Stimulated activated CD4-positive, alpha-beta T cell treated with anti-CD3 and anti-CD28 coated beads, Interleukin-15, amount 100 ng/mL, for 1 hour (primary cell): ENCODE measurements around the gene SCN1B.
"Not testable (repeated sequence)": the region's sequence is repeated elsewhere in the genome, so short reads cannot be mapped to it uniquely, and the experiment has no call there.

Experiments
- DNase-seq, 2 donors: peaks; one replicate each; pipeline ENCODE4 v3.0.0-alpha.2; 2020; ENCODE audit warnings: low read depth in 1 of 2, low spot score in 1 of 2

SCN1B gene

GRCh38 chr19:35030257-35031071 is at the start of gene SCN1B:
Gene SCN1B (plus strand): TSS chr19:35030470. CDS start chr19:35030821, 351 bp downstream.
- peak; percentile 30 to 58 for DNase-seq

- no peak for DNase-seq
Observed at GRCh38 chr19:34982275-34982674, 48.0 kb upstream of the SCN1B start.

- DNase-seq: no peak
Observed at GRCh38 chr19:34983786-34984185, 46.5 kb upstream of the SCN1B start.

- DNase-seq: no peak
Observed at GRCh38 chr19:34984287-34984686, 46.0 kb upstream of the SCN1B start.

GRCh38 chr19:34985249-34986022 is 44.8 kb upstream of the SCN1B start:
- DNase-seq: no peak

- DNase-seq: no peak
Observed at GRCh38 chr19:34988119-34988518, 42.2 kb upstream of the SCN1B start.

GRCh38 chr19:34989298-34989697 is 41.0 kb upstream of the SCN1B start:
- DNase-seq: no peak

- no peak for DNase-seq
Observed at GRCh38 chr19:34990578-34991192, 39.6 kb upstream of the SCN1B start.

- no peak for DNase-seq
Observed at GRCh38 chr19:34991542-34992333, 38.5 kb upstream of the SCN1B start.

- DNase-seq: not testable (repeated sequence)
Observed at GRCh38 chr19:34992582-34992981, 37.7 kb upstream of the SCN1B start.

GRCh38 chr19:34994286-34994642 is 36.0 kb upstream of the SCN1B start:
- DNase-seq: no peak

- no peak for DNase-seq
Observed at GRCh38 chr19:34994643-34995541, 35.4 kb upstream of the SCN1B start.

- no peak for DNase-seq
Observed at GRCh38 chr19:34995551-34995950, 34.7 kb upstream of the SCN1B start.

- no peak for DNase-seq
Observed at GRCh38 chr19:34997071-34997617, 33.1 kb upstream of the SCN1B start.

- not testable (repeated sequence) for DNase-seq
Observed at GRCh38 chr19:34998224-34998623, 32.0 kb upstream of the SCN1B start.

- DNase-seq: no peak
Observed at GRCh38 chr19:34998777-34999497, 31.3 kb upstream of the SCN1B start.

- peak; percentile 44 to 71 for DNase-seq
Observed at GRCh38 chr19:34999498-35000337, 30.6 kb upstream of the SCN1B start, which contains the start of gene GRAMD1A. Gene GRAMD1A (plus strand): TSS chr19:35000323. CDS start chr19:35000479, 156 bp downstream.

GRCh38 chr19:35000338-35000646 is 30.0 kb upstream of the SCN1B start:
- DNase-seq: no peak
